Neuronal stem cell (in vitro differentiated cells): ENCODE results near the gene DNAJB13.

Experiments
- DNase-seq: peaks from one replicate; pipeline ENCODE4 v3.0.0-alpha.2; 2013; ENCODE audit warnings: low spot score
- H2AFZ ChIP-seq: one replicate; pipeline ENCODE4 v1.6.1; 2013; ENCODE audit warnings: mild to moderate bottlenecking, low read length, inconsistent platforms
- H2AK5ac ChIP-seq: 2 replicates; pipeline ENCODE4 v1.6.1; 2013; ENCODE audit warnings: low read depth, mild to moderate bottlenecking, inconsistent platforms, low read length, moderate library complexity, mixed read lengths
- H2BK120ac ChIP-seq: 2 replicates; pipeline ENCODE4 v1.6.1; 2013; ENCODE audit warnings: low read depth, mild to moderate bottlenecking, inconsistent platforms, low read length, moderate library complexity, mixed read lengths
- H2BK12ac ChIP-seq: one replicate; pipeline ENCODE4 v1.6.1; 2013; ENCODE audit warnings: low read length, inconsistent platforms
- H2BK15ac ChIP-seq: 2 replicates; pipeline ENCODE4 v1.6.1; 2013; ENCODE audit warnings: mild to moderate bottlenecking, low read length, inconsistent platforms, mixed read lengths
- H2BK5ac ChIP-seq: one replicate; pipeline ENCODE4 v1.6.1; 2013; ENCODE audit warnings: inconsistent platforms, mild to moderate bottlenecking, low read length, moderate library complexity
- H3K14ac ChIP-seq: one replicate; pipeline ENCODE4 v1.6.1; 2013; ENCODE audit warnings: low read length, inconsistent platforms
- H3K18ac ChIP-seq: 2 replicates; pipeline ENCODE4 v1.6.1; 2013; ENCODE audit warnings: low read length, inconsistent platforms
- H3K23ac ChIP-seq: 2 replicates; pipeline ENCODE4 v1.6.1; 2013; ENCODE audit warnings: low read depth, mild to moderate bottlenecking, mixed read lengths, low read length, inconsistent platforms; ENCODE audit not compliant: poor library complexity
- H3K27ac ChIP-seq: replicated peaks from 3 replicates; pipeline ENCODE4 v1.5.1; 2013; ENCODE audit warnings: low read length, inconsistent platforms
- H3K27me3 ChIP-seq, 3 experiments: 2 replicates each; pipeline ENCODE4 v1.6.1; 2013; ENCODE audit warnings: low read length in 3 of 3, mild to moderate bottlenecking in 2 of 3, inconsistent platforms in 1 of 3, low read depth in 1 of 3, mixed read lengths in 1 of 3, moderate library complexity in 1 of 3; ENCODE audit not compliant: control insufficient read depth in 3 of 3, insufficient read depth in 3 of 3
- H3K36me3 ChIP-seq, 2 donors: replicated peaks in 1 of 2; 2 replicates each; pipeline ENCODE4 v1.6.1; 2013; ENCODE audit warnings: low read length in 2 of 2; ENCODE audit not compliant: control insufficient read depth in 2 of 2, insufficient read depth in 2 of 2
- H3K4ac ChIP-seq: 2 replicates; pipeline ENCODE4 v1.6.1; 2013; ENCODE audit warnings: inconsistent platforms, mild to moderate bottlenecking, low read length, moderate library complexity
- H3K4me1 ChIP-seq, 2 donors: 1 replicate in 1 of 2; 2 replicates in 1 of 2; pipeline ENCODE4 v1.6.1; 2013; ENCODE audit warnings: low read length in 2 of 2, low read depth in 1 of 2; ENCODE audit not compliant: control insufficient read depth in 2 of 2, insufficient read depth in 1 of 2
- H3K4me2 ChIP-seq: one replicate; pipeline ENCODE4 v1.6.1; 2013; ENCODE audit warnings: mild to moderate bottlenecking, low read length, inconsistent platforms; ENCODE audit not compliant: insufficient read depth, poor library complexity, severe bottlenecking
- H3K4me3 ChIP-seq, 2 donors: 2 replicates each; pipeline ENCODE4 v1.5.1; 2013; ENCODE audit warnings: low read length in 2 of 2, mild to moderate bottlenecking in 2 of 2, inconsistent platforms in 1 of 2, moderate library complexity in 1 of 2
- H3K79me1 ChIP-seq: one replicate; pipeline ENCODE4 v1.6.1; 2013; ENCODE audit warnings: low read depth, mild to moderate bottlenecking, inconsistent platforms, low read length, moderate library complexity
- H3K9ac ChIP-seq: one replicate; pipeline ENCODE4 v1.6.1; 2013; ENCODE audit warnings: mild to moderate bottlenecking, low read depth, low read length, inconsistent platforms; ENCODE audit not compliant: poor library complexity
- H3K9me3 ChIP-seq, 2 donors: replicated peaks in 1 of 2; 2 replicates each; pipeline versions ENCODE3 to v1.6.1; 2013; ENCODE audit warnings: low read length in 2 of 2, mild to moderate bottlenecking in 2 of 2, inconsistent platforms in 1 of 2, low read depth in 1 of 2, mixed read lengths in 1 of 2, moderate library complexity in 1 of 2; ENCODE audit not compliant: control insufficient read depth in 2 of 2, insufficient read depth in 1 of 2
- H4K8ac ChIP-seq: one replicate; pipeline ENCODE4 v1.6.1; 2013; ENCODE audit warnings: low read depth, mild to moderate bottlenecking, inconsistent platforms, low read length, moderate library complexity
- H4K91ac ChIP-seq: one replicate; pipeline ENCODE4 v1.6.1; 2013; ENCODE audit warnings: low read length, low read depth, mild to moderate bottlenecking, inconsistent platforms; ENCODE audit not compliant: poor library complexity
- WGBS, 2 donors: extraction: QIAGEN DNeasy Blood & Tissue Kit; methylation state at CpG; one replicate each; pipeline ENCODE4 v1.1.7; 2013; ENCODE audit warnings: missing lambda C conversion rate in 2 of 2, mixed read lengths in 1 of 2; ENCODE audit not compliant: insufficient read length in 2 of 2, insufficient replicate concordance in 1 of 2; ENCODE audit errors: extremely low coverage in 2 of 2; 5-methylcytosine and 5-hydroxymethylcytosine counted together

DNAJB13 gene

GRCh38 chr11:74018331-74019005 is 67.6 kb downstream of the DNAJB13 start:
- no peak overlapping the region for H3K4ac ChIP-seq
- no CpG with 5 or more reads among the region's 9 CpGs for WGBS, 2 donors
- H2BK15ac ChIP-seq, result no peak overlapping the region
- no peak overlapping the region for H3K4me2 ChIP-seq
- peak overlapping the region; percentile 40 for H3K9ac ChIP-seq
- H2AK5ac ChIP-seq, result no peak overlapping the region
- H3K14ac ChIP-seq, result no peak overlapping the region
- no peak overlapping the region for H4K8ac ChIP-seq
- no peak overlapping the region for H2BK120ac ChIP-seq
- H3K4me1 ChIP-seq, result peaks cover 0 to 1% of the 10 kb centered on the region in 2 donors
- no peak overlapping the region for H3K18ac ChIP-seq
- no peaks in the 10 kb centered on the region for H3K27me3 ChIP-seq
- no peak for DNase-seq
- no peaks in the 10 kb centered on the region for H3K79me1 ChIP-seq
- no peak overlapping the region for H2AFZ ChIP-seq
- H3K23ac ChIP-seq, result no peak overlapping the region
- H4K91ac ChIP-seq, result no peak overlapping the region
- H3K36me3 ChIP-seq, result peaks cover 12 to 72% of the 10 kb centered on the region in 2 donors
- no peaks in the 10 kb centered on the region for H3K9me3 ChIP-seq
- H3K4me3 ChIP-seq, result no peak overlapping the region
- no peak overlapping the region for H3K27ac ChIP-seq
- no peak overlapping the region for H2BK12ac ChIP-seq
- H2BK5ac ChIP-seq, result no peak overlapping the region

- H3K18ac ChIP-seq, result no peak overlapping the region
- no peak overlapping the region for H3K14ac ChIP-seq
- no peak overlapping the region for H3K4ac ChIP-seq
- no peak overlapping the region for H2BK12ac ChIP-seq
- H3K23ac ChIP-seq, result no peak overlapping the region
- H3K79me1 ChIP-seq, result no peaks in the 10 kb centered on the region
- no peaks in the 10 kb centered on the region for H3K27me3 ChIP-seq
- no peak overlapping the region for H3K27ac ChIP-seq
- H3K4me1 ChIP-seq, result peaks cover 0 to 1% of the 10 kb centered on the region in 2 donors
- H3K9me3 ChIP-seq, result no peaks in the 10 kb centered on the region
- H3K36me3 ChIP-seq, result peaks cover 10 to 74% of the 10 kb centered on the region in 2 donors
- no peak for DNase-seq
- no peak overlapping the region for H3K4me3 ChIP-seq
- H2AK5ac ChIP-seq, result no peak overlapping the region
- no peak overlapping the region for H2BK120ac ChIP-seq
- no CpG with 5 or more reads among the region's 4 CpGs for WGBS, 2 donors
- H4K8ac ChIP-seq, result no peak overlapping the region
- H3K4me2 ChIP-seq, result no peak overlapping the region
- no peak overlapping the region for H2BK15ac ChIP-seq
- no peak overlapping the region for H3K9ac ChIP-seq
- H2AFZ ChIP-seq, result no peak overlapping the region
- no peak overlapping the region for H2BK5ac ChIP-seq
- no peak overlapping the region for H4K91ac ChIP-seq
Measured at GRCh38 chr11:74019104-74019738, 68.4 kb downstream of the DNAJB13 start.

GRCh38 chr11:74019860-74020259 is 69.0 kb downstream of the DNAJB13 start:
- no peak overlapping the region for H2BK5ac ChIP-seq
- WGBS, 2 donors, result no CpG with 5 or more reads among the region's 4 CpGs
- no peak overlapping the region for H3K4me3 ChIP-seq
- H3K36me3 ChIP-seq, result peaks cover 10 to 77% of the 10 kb centered on the region in 2 donors
- no peaks in the 10 kb centered on the region for H3K9me3 ChIP-seq
- no peak overlapping the region for H4K8ac ChIP-seq
- no peak for DNase-seq
- no peak overlapping the region for H2BK15ac ChIP-seq
- no peak overlapping the region for H2AFZ ChIP-seq
- no peak overlapping the region for H2BK120ac ChIP-seq
- no peak overlapping the region for H3K4me2 ChIP-seq
- no peaks in the 10 kb centered on the region for H3K79me1 ChIP-seq
- H3K18ac ChIP-seq, result no peak overlapping the region
- H3K9ac ChIP-seq, result no peak overlapping the region
- no peak overlapping the region for H3K27ac ChIP-seq
- H2BK12ac ChIP-seq, result no peak overlapping the region
- no peak overlapping the region for H3K23ac ChIP-seq
- peaks cover 0 to 1% of the 10 kb centered on the region in 2 donors for H3K4me1 ChIP-seq
- H2AK5ac ChIP-seq, result no peak overlapping the region
- H3K14ac ChIP-seq, result no peak overlapping the region
- H3K4ac ChIP-seq, result no peak overlapping the region
- H4K91ac ChIP-seq, result no peak overlapping the region
- no peaks in the 10 kb centered on the region for H3K27me3 ChIP-seq
